Sigmoid colon (tissue), 7 donors: ENCODE results near the gene B3GLCT. TPM values are rescaled to one million over a fixed set of nuclear protein-coding genes. Genes with fewer than 3 reads are reported as not detected.
A peak's percentile ranks its signal among the peaks of the same experiment; 100 is the strongest.

Source experiments
- DNase-seq: peaks from one replicate; pipeline ENCODE4 v3.0.0-alpha.2; 2019
- H3K27ac ChIP-seq, 4 donors: fragments of 200-600 bp; sonication (generic); one replicate each; pipeline ENCODE4 v1.5.1; 2016 to 2019; ENCODE audit warnings: mild to moderate bottlenecking in 1 of 4
- H3K27me3 ChIP-seq, 3 donors: fragments of 200-600 bp; sonication (generic); one replicate each; pipeline ENCODE4 v1.5.1; 2019; ENCODE audit warnings: mild to moderate bottlenecking in 1 of 3
- H3K36me3 ChIP-seq, 4 donors: fragments of 200-600 bp; sonication (generic); one replicate each; pipeline ENCODE4 v1.5.1; 2016 to 2019
- H3K4me1 ChIP-seq, 4 donors: fragments of 200-600 bp; sonication (generic); one replicate each; pipeline ENCODE4 v1.5.1; 2017 to 2019
- H3K4me3 ChIP-seq, 4 donors: fragments of 200-600 bp; sonication (generic); one replicate each; pipeline ENCODE4 v1.5.1; 2017 to 2019; ENCODE audit warnings: mild to moderate bottlenecking in 2 of 4, moderate library complexity in 1 of 4
- H3K9me3 ChIP-seq, 4 donors: fragments of 200-600 bp in 3 of 4; sonication (generic) in 3 of 4; one replicate each; pipeline versions ENCODE4 v1.5.1 to v1.6.1; 2013 to 2019
- EP300 ChIP-seq, 4 donors: sonication (generic); formaldehyde crosslinking; IDR thresholded peaks; one replicate each; pipeline ENCODE4 v1.6.1; 2017; ENCODE audit warnings: antibody characterized with exemption in 4 of 4
- POLR2A ChIP-seq, 2 donors: fragments of 450-650 bp; IDR thresholded peaks; one replicate each; pipeline ENCODE4 v1.6.1; 2016; ENCODE audit warnings: antibody characterized with exemption in 2 of 2, mild to moderate bottlenecking in 2 of 2, moderate library complexity in 2 of 2
- POLR2AphosphoS5 ChIP-seq, 4 donors: sonication (generic); formaldehyde crosslinking; IDR thresholded peaks; one replicate each; pipeline ENCODE4 v1.6.1; 2017; ENCODE audit warnings: antibody characterized with exemption in 4 of 4
- WGBS, 2 donors: extraction: QIAGEN DNeasy Blood & Tissue Kit; methylation state at CpG; one replicate each; pipeline ENCODE4 v1.1.7; 2013; 5-methylcytosine and 5-hydroxymethylcytosine counted together
- intact Hi-C: fragments of 100-400 bp; cut with DNase I; formaldehyde crosslinking; loops from one replicate; pipeline ENCODE4 v1.15.1; 2023
- polyA plus RNA-seq, 3 donors: library from polyadenylated mRNA; stranded (reverse); fragments of 200-250 nt; gene quantifications; one replicate each; pipeline ENCODE4 v1.2.3, GENCODE V29; 2013
- total RNA-seq, 4 donors: library from RNA; depleted of rRNA; stranded (reverse); fragments of >200 nt; gene quantifications; one replicate each; pipeline ENCODE4 v1.1.0, GENCODE V29; 2016
- TF ChIP-seq, protein P1 (sequence below), 4 experiments: fragments of 450-650 bp in 3 of 4; fragments of 200-600 bp in 1 of 4; IDR thresholded peaks; one replicate each; pipeline ENCODE4 v1.5.1; 2016 to 2019; ENCODE audit warnings: antibody characterized with exemption in 4 of 4, mild to moderate bottlenecking in 3 of 4, moderate library complexity in 2 of 4
- donor health status: healthy with polysubstance abuse.
- donor health status: Bipolar disorder and iron deficiency.
- donor health status: healthy.

B3GLCT gene
- 1 to 10 TPM; 5.8 to 7.5 (median 6.8) TPM for total RNA-seq
- polyA plus RNA-seq, result 1 to 10 TPM in 2 of 3 donors, under 1 TPM in 1; 0.60 to 1.9 (median 1.2) TPM

DNA sequence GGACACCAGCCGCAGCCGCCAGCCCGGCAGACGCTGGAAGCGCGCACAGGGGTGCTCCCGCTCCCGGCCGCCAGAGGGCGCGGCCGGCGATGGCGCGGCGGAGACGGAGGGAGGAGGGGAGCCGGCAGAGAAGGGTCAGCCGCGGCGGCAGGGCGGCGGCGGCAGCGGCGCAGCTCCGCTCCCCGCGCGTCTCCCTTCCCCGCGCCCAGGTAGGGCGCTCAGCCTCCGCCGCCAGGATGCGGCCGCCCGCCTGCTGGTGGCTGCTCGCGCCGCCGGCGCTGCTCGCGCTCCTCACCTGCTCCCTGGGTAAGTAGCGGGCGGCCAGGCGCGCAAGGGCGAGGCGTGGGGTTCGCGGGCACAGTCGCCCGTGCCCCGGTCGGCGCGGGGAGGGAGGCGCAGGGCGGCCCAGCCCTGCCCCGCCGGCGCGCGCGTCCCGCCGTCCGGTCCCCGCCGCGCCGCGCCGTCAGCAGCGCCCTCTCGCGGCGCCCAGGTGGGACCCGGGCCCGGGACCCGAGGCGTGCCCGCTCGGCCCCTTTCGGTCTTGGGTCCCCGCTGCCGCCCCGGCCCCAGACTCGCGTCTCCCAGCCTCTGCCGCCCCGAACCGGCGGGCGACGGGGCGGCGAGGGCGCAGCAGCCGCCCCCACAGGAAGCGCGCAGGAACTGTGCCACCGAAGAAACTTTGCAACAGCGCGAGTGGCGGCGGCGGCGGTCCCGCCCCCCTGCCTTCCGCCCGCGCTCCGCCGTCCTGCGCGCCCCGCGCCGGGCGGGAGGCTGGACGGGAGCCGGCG is at the start of gene B3GLCT:
Gene B3GLCT (plus strand): TSS at position 127 of the 788 bp plus-strand sequence. CDS start 110 bp downstream, at position 237.
- DNase-seq, result peak; percentile 85
- peak within 1 kb of the TSS; percentile 57 to 88 (median 80) for H3K4me3 ChIP-seq
- peak within 1 kb of the TSS; percentile 91 to 99 (median 96) for H3K27ac ChIP-seq
- H3K9me3 ChIP-seq, result no peaks in the 10 kb centered on the region
- intact Hi-C loops, result loop anchor here (1.0 to 10.0 kb wide), 2 partner anchors 38 to 225 kb away; no protein-coding TSS in a partner anchor
- no peaks in the 10 kb centered on the region for H3K36me3 ChIP-seq
- TF ChIP-seq, protein P1, sequence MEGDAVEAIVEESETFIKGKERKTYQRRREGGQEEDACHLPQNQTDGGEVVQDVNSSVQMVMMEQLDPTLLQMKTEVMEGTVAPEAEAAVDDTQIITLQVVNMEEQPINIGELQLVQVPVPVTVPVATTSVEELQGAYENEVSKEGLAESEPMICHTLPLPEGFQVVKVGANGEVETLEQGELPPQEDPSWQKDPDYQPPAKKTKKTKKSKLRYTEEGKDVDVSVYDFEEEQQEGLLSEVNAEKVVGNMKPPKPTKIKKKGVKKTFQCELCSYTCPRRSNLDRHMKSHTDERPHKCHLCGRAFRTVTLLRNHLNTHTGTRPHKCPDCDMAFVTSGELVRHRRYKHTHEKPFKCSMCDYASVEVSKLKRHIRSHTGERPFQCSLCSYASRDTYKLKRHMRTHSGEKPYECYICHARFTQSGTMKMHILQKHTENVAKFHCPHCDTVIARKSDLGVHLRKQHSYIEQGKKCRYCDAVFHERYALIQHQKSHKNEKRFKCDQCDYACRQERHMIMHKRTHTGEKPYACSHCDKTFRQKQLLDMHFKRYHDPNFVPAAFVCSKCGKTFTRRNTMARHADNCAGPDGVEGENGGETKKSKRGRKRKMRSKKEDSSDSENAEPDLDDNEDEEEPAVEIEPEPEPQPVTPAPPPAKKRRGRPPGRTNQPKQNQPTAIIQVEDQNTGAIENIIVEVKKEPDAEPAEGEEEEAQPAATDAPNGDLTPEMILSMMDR (IDR thresholded peaks at IDR 0.05), result peak in 2 of 4 experiments; percentile 66 to 91
- no peak for TF ChIP-seq POLR2AphosphoS5 (IDR thresholded peaks at IDR 0.05)
- no peak for TF ChIP-seq POLR2A (IDR thresholded peaks at IDR 0.05)
- no peak for TF ChIP-seq EP300 (IDR thresholded peaks at IDR 0.05)
- no peaks in the 10 kb centered on the region for H3K27me3 ChIP-seq
- peaks cover 0 to 16% (median 10%) of the 10 kb centered on the region in 4 donors for H3K4me1 ChIP-seq
- WGBS, 2 donors, result 0% methylated on average over 126 of the region's 126 CpGs

DNA sequence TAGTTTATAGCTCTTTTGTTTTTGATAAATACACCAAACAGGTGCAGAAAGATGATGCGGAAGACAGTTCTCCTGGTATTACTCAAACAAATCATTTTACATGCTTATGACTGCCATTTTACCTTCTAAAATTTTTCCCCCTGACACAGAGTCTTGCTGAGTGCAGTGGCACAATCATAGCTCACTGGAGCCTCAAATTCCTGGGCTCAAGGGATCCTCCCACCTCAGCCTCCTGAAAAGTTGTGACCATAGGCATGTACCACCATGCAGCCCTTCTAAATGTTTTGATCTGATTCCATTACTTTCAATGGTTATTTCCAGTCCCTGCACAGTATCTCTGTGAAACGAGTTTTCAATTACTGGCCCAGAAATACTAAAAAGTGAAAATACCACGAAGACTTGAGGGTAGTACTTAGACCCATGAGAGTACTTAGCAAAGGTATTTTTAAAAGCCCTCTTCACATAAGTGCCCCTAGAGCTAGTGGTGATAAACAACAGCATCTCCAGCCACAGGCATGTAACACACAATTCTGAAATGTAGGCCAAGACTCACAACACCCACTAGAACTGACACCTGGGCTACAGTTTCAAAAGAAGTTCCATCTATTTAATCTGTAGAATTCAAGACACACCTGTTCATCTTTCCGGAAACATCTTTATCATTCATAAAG is 49.3 kb upstream of the B3GLCT start:
- Histone ChIP-seq H3K9me3 (no peaks in the 10 kb centered on the region), H3K27ac (no peak overlapping the region), H3K4me1 (no peaks in the 10 kb centered on the region), H3K27me3 (no peaks in the 10 kb centered on the region), H3K36me3 (peaks cover 0 to 100% (median 38%) of the 10 kb centered on the region in 4 donors), H3K4me3 (no peak overlapping the region)
- no peak for DNase-seq
- WGBS, 2 donors, result 90 to 93% methylated on average over 4 of the region's 4 CpGs
- TF ChIP-seq EP300 (IDR thresholded peaks at IDR 0.05), result no peak
- TF ChIP-seq, protein P1 (IDR thresholded peaks at IDR 0.05), result no peak
- no peak for TF ChIP-seq POLR2AphosphoS5 (IDR thresholded peaks at IDR 0.05)
- intact Hi-C loops, result no loop called here

DNA sequence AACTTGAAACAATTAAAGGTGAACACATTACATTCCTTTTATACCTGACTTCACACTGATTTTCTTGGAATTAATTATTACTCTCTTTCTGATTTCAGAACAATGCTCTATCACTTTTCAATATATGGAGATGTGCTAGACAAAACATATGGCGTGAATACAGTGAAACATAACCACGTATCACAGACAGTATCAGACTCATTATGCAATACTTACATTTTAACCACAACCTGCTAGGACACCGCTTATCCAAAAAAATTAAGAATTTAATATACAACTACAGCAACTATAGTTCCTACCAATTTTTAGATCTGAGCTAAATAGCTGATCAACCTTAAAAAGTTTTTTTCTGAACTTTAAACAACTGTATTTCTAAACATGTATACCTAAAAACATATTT is 47.9 kb upstream of the B3GLCT start:
- H3K27me3 ChIP-seq, result no peaks in the 10 kb centered on the region
- intact Hi-C loops, result no loop called here

DNA sequence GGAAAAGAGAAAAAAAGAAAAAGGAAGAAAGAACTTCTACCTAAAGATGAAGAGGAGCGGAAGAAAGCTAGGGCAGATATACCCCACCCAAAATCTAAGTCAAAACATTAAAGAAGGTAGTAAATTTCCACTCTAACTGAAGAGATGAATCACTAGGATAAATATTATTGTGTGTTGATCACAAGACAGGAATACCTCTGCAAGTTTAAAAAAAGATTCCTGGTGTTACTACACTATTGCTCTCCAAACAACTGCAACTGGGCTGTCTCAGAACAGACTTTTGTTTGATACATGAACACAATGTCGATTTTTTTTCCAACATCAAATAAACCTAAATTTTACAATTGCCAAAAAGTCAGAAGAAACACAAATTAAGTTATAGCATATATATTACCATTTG is 44.8 kb upstream of the B3GLCT start:
- Histone ChIP-seq H3K4me1 (peaks cover 0 to 11% (median 8%) of the 10 kb centered on the region in 4 donors), H3K9me3 (no peaks in the 10 kb centered on the region), H3K36me3 (peaks cover 0 to 70% (median 19%) of the 10 kb centered on the region in 4 donors), H3K27me3 (no peaks in the 10 kb centered on the region), H3K4me3 (no peak overlapping the region), H3K27ac (no peak overlapping the region)
- no peak for TF ChIP-seq EP300 (IDR thresholded peaks at IDR 0.05)
- TF ChIP-seq POLR2AphosphoS5 (IDR thresholded peaks at IDR 0.05), result no peak
- TF ChIP-seq, protein P1 (IDR thresholded peaks at IDR 0.05), result no peak
- TF ChIP-seq POLR2A (IDR thresholded peaks at IDR 0.05), result no peak
- no peak for DNase-seq
- 89 to 95% methylated on average over 2 of the region's 2 CpGs for WGBS, 2 donors
- intact Hi-C loops, result no loop called here

More for the DNA sequence above, 47.9 kb upstream of the B3GLCT start:
- no peak for TF ChIP-seq POLR2A (IDR thresholded peaks at IDR 0.05)
- TF ChIP-seq EP300 (IDR thresholded peaks at IDR 0.05), result no peak
- TF ChIP-seq POLR2AphosphoS5 (IDR thresholded peaks at IDR 0.05), result no peak
- TF ChIP-seq, protein P1 (IDR thresholded peaks at IDR 0.05), result no peak
- Histone ChIP-seq H3K36me3 (peaks cover 0 to 87% (median 30%) of the 10 kb centered on the region in 4 donors), H3K4me3 (no peak overlapping the region), H3K9me3 (no peaks in the 10 kb centered on the region), H3K27ac (no peak overlapping the region), H3K4me1 (no peaks in the 10 kb centered on the region)
- no peak for DNase-seq
- WGBS, 2 donors, result 93% methylated on average over 3 of the region's 3 CpGs
